HepG2 (cell line): ENCODE results near the gene MEG3. TPM values are rescaled to one million over a fixed set of nuclear protein-coding genes. Genes with fewer than 3 reads are reported as not detected.

Source experiments
- ATAC-seq: fragments of 200-7000 bp; cut with Tn5 transposase; 3 replicates; pipeline ENCODE4 v1.9.1; 2020; ENCODE audit warnings: mild to moderate bottlenecking, moderate library complexity
- BruUV-seq: library from RNA; stranded (reverse); fragments of 400-500 nt; replicated peaks from 2 replicates; lab custom pipeline; 2021; lab: Mats Ljungman, UMichigan
- CTCF ChIA-PET: fragments of 300-600 bp; formaldehyde crosslinking; extraction: SDS; loops from one replicate; lab custom pipeline; 2021; ENCODE audit warnings: low total read pairs, inconsistent platforms, low intra/inter-chr PET ratio; lab: Yijun Ruan, JAX
- POLR2A ChIA-PET: fragments of 350-600 bp; sonication (Branson Sonifier 250); formaldehyde crosslinking; loops from one replicate; lab custom pipeline; 2020; ENCODE audit warnings: antibody characterized with exemption, inconsistent platforms; lab: Yijun Ruan, JAX
- DNase-seq: peaks from one replicate; pipeline ENCODE4 v3.0.0-alpha.2; 2015; ENCODE audit warnings: low spot score
- FAIRE-seq: peaks from 3 replicates; lab custom pipeline; 2011; peaks lifted over from hg19 to GRCh38; lab: Jason Lieb, UNC
- H2AFZ ChIP-seq: one replicate; pipeline ENCODE4 v1.6.1; 2011; ENCODE audit warnings: low read length, inconsistent platforms
- H3K27ac ChIP-seq: fragments of 300-600 bp; 3 replicates; pipeline ENCODE4 v1.8.0; 2011; ENCODE audit warnings: mixed run types, mild to moderate bottlenecking, mixed read lengths, low read length, inconsistent platforms; ENCODE audit not compliant: insufficient read depth; ENCODE audit errors: extremely low read length
- H3K27me3 ChIP-seq, 2 experiments: fragments of 200-600 bp in 1 of 2; 2 replicates in 1 of 2; 3 replicates in 1 of 2; pipeline versions ENCODE4 v1.6.0 to v1.8.0; 2011; ENCODE audit warnings: low read length in 2 of 2, mild to moderate bottlenecking in 2 of 2, moderate library complexity in 2 of 2, inconsistent platforms in 1 of 2; ENCODE audit not compliant: insufficient read depth in 2 of 2, control insufficient read depth in 1 of 2
- H3K36me3 ChIP-seq, 2 experiments: fragments of 200-600 bp in 1 of 2; replicated peaks in 1 of 2; 2 replicates in 1 of 2; 3 replicates in 1 of 2; pipeline versions ENCODE4 v1.5.1 to v1.8.0; 2011; ENCODE audit warnings: low read length in 2 of 2, inconsistent platforms in 1 of 2; ENCODE audit not compliant: insufficient read depth in 2 of 2, control insufficient read depth in 1 of 2
- H3K4me1 ChIP-seq: 2 replicates; pipeline ENCODE4 v1.5.1; 2012; ENCODE audit warnings: low read length, inconsistent platforms; ENCODE audit not compliant: insufficient read depth
- H3K4me2 ChIP-seq: 2 replicates; pipeline ENCODE4 v1.6.0; 2011; ENCODE audit warnings: low read depth, low read length, inconsistent platforms
- H3K4me3 ChIP-seq, 3 experiments: fragments of 200-600 bp in 1 of 3; sonication (generic), shearing (Covaris generic) in 1 of 3; replicated peaks in 1 of 3; 2 replicates each; pipeline ENCODE4 v1.5.1; 2011 to 2016; ENCODE audit warnings: low read length in 3 of 3, inconsistent platforms in 2 of 3, low read depth in 2 of 3, mild to moderate bottlenecking in 2 of 3, control low read depth in 1 of 3, mixed read lengths in 1 of 3; ENCODE audit not compliant: insufficient read depth in 1 of 3
- H3K79me2 ChIP-seq: one replicate; pipeline ENCODE4 v1.6.1; 2011; ENCODE audit warnings: low read length, inconsistent platforms; ENCODE audit not compliant: insufficient read depth
- H3K9ac ChIP-seq: 2 replicates; pipeline ENCODE4 v1.6.0; 2011; ENCODE audit warnings: mild to moderate bottlenecking, low read depth, low read length, inconsistent platforms; ENCODE audit not compliant: insufficient read depth
- H3K9me3 ChIP-seq: 2 replicates; pipeline ENCODE4 v1.5.1; 2012; ENCODE audit warnings: mild to moderate bottlenecking, low read length
- H4K20me1 ChIP-seq: 2 replicates; pipeline ENCODE4 v1.6.0; 2011; ENCODE audit warnings: inconsistent platforms, mild to moderate bottlenecking, low read length, moderate library complexity; ENCODE audit not compliant: insufficient read depth
- CCDC6 ChIP-seq: sonication (generic); formaldehyde crosslinking; IDR thresholded peaks from 2 replicates; pipeline ENCODE4 v1.8.1; 2022; ENCODE audit warnings: mild to moderate bottlenecking, missing genetic modification reagents, moderate library complexity
- ISX ChIP-seq: sonication (generic); formaldehyde crosslinking; conservative IDR thresholded peaks from 2 replicates; pipeline ENCODE4 v1.5.0; 2020; ENCODE audit warnings: missing genetic modification reagents
- MED13 ChIP-seq: sonication (generic); formaldehyde crosslinking; IDR thresholded peaks from 2 replicates; pipeline ENCODE4 v1.5.0; 2020; ENCODE audit warnings: missing genetic modification reagents
- MYNN ChIP-seq: sonication (generic); formaldehyde crosslinking; IDR thresholded peaks from 2 replicates; pipeline ENCODE4 v1.4.0; 2020; ENCODE audit warnings: mild to moderate bottlenecking, low read depth, missing genetic modification reagents
- NFRKB ChIP-seq: fragments of 450-650 bp; IDR thresholded peaks from 2 replicates; pipeline ENCODE4 v1.6.1; 2017
- POLR2A ChIP-seq, 2 experiments: IDR thresholded peaks; 2 replicates each; pipeline ENCODE4 v1.6.1; 2011; ENCODE audit warnings: low read depth in 2 of 2, low read length in 2 of 2, mild to moderate bottlenecking in 1 of 2, moderate library complexity in 1 of 2; ENCODE audit not compliant: insufficient read depth in 1 of 2
- SUZ12 ChIP-seq: fragments of 150-350 bp; IDR thresholded peaks from 2 replicates; pipeline ENCODE4 v1.6.1; 2014; ENCODE audit warnings: low read depth, low read length
- SYNCRIP ChIP-seq: fragments of 200-400 bp; formaldehyde crosslinking; IDR thresholded peaks from 2 replicates; pipeline ENCODE4 v1.6.1; 2018; ENCODE audit warnings: mild to moderate bottlenecking, low read depth, low read length; ENCODE audit not compliant: insufficient read depth
- ZNF891 ChIP-seq: sonication (generic); formaldehyde crosslinking; IDR thresholded peaks from 2 replicates; pipeline ENCODE4 v1.5.0; 2020; ENCODE audit warnings: mild to moderate bottlenecking, missing genetic modification reagents
- WGBS: methylation state at CpG from one replicate; pipeline ENCODE4 v1.1.6; 2017; ENCODE audit warnings: low lambda C conversion rate; 5-methylcytosine and 5-hydroxymethylcytosine counted together
- in situ Hi-C: cut with HindIII; loops from 2 replicates; pipeline ENCODE4 v1.10.0; 2017; ENCODE audit warnings: low pct_unique_long_range_greater_than_20kb; ENCODE audit not compliant: extremely low pct_ligation_motif_present
- intact Hi-C: fragments of 100-400 bp; cut with micrococcal nuclease; formaldehyde crosslinking; loops from one replicate; pipeline ENCODE4 v1.10.0; 2022; ENCODE audit not compliant: unreplicated experiment
- polyA plus RNA-seq, 8 experiments: library from polyadenylated mRNA; depleted of rRNA in 3 of 8; stranded (reverse) in 7 of 8; unstranded in 1 of 8; fragments of >200 nt; fragmentation: Illumina TruSeq in 4 of 8; extraction: Trizol in 4 of 8; gene quantifications; 2 replicates each; pipeline versions ENCODE4 v1.2.1 to v1.2.3, GENCODE V29; 2011 to 2016; ENCODE audit warnings: low read depth in 4 of 8, missing spikeins in 1 of 8, mixed read lengths in 1 of 8; ENCODE audit not compliant: insufficient read depth in 1 of 8
- total RNA-seq, 5 experiments: library from RNA; depleted of rRNA; stranded (reverse); fragments of >200 nt; fragmentation: Illumina TruSeq; extraction: Trizol; gene quantifications; 2 replicates each; pipeline ENCODE4 v1.2.3, GENCODE V29; 2016; ENCODE audit warnings: low read depth in 1 of 5
- TF ChIP-seq, protein P1 (sequence below): sonication (generic); formaldehyde crosslinking; IDR thresholded peaks from 2 replicates; pipeline ENCODE4 v1.4.0; 2020; ENCODE audit warnings: mild to moderate bottlenecking, missing genetic modification reagents
- TF ChIP-seq, protein P2 (sequence below): sonication (generic); formaldehyde crosslinking; IDR thresholded peaks from 2 replicates; pipeline ENCODE4 v1.8.0; 2022; ENCODE audit warnings: mild to moderate bottlenecking, missing genetic modification reagents, moderate library complexity
- TF ChIP-seq, protein P3 (sequence below): sonication (generic); formaldehyde crosslinking; IDR thresholded peaks from 2 replicates; pipeline ENCODE4 v1.5.0; 2020; ENCODE audit warnings: mild to moderate bottlenecking, missing genetic modification reagents
- TF ChIP-seq, protein P4 (sequence below): sonication (generic); formaldehyde crosslinking; IDR thresholded peaks from 2 replicates; pipeline ENCODE4 v1.8.0; 2022; ENCODE audit warnings: low read depth, missing genetic modification reagents

Gene MEG3
- total and polyA plus RNA-seq, 2 of the 13 experiments (the other 11 are each of a cell fraction or from before 2014, with no cell fraction given): 0.17 TPM; not detected in 1

DNA sequence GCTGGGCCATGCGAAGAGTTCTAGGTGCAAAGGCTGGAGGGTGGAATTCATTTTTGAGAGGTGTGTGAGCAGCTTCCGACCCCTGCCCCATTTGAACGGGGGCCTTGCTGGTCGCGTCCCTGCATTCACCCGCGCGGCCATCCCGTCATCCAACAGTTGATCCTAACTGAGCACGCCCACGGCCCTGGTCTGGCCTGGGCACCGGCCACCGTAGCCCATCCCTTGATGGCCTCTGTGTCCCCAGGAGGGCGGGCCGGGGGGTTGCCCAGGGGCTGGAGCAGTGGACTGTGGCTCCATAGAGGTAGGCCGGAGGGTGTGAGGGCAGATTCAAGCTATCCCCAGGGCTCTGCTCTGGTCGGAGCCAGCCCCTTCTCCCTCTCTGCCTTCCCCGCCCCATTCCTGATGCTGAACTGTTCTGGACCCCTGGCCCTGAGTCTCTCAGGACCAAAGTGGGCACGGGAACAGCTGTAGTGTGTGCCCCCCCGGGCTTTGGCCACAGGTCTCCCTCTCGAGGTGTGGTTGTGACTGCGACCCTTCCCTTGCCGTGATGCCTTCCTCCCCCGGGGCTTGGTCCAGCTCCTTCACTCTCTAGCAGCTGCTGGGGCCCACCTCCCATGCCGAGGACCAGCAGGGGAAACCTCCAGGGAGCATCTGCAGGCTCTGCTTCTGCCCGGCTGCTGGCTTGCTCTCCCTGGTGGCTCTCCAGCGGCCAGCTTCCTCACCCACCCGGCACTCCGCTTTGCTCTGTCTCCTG lies 9.1 kb downstream of the MEG3 start:
- DNase-seq: no peak
- Histone ChIP-seq H3K36me3 (no peaks in the 10 kb centered on the region), H3K79me2 (no peaks in the 10 kb centered on the region), H3K27me3 (no peaks in the 10 kb centered on the region), H3K4me3 (no peak overlapping the region), H3K27ac (no peak overlapping the region), H3K4me1 (peaks cover 54% of the 10 kb centered on the region), H3K9me3 (no peaks in the 10 kb centered on the region), H3K9ac (no peak overlapping the region), H4K20me1 (no peaks in the 10 kb centered on the region), H3K4me2 (no peak overlapping the region), H2AFZ (no peak overlapping the region)
- 40% methylated on average over 3 of the region's 29 CpGs for WGBS
- TF ChIP-seq SYNCRIP (no peak), SUZ12 (no peak), ZNF891 (CRISPR knock-in tag) (no peak), POLR2A (IDR thresholded peaks at IDR 0.05; ENCODE audit: insufficient read depth in 1 of 2, low read depth in 2 of 2, low read length in 2 of 2) (no peak), ISX (CRISPR knock-in tag) (no peak), MED13 (CRISPR knock-in tag) (no peak), CCDC6 (CRISPR knock-in tag) (no peak), MYNN (CRISPR knock-in tag) (no peak), NFRKB (no peak)
- TF ChIP-seq, protein P1, sequence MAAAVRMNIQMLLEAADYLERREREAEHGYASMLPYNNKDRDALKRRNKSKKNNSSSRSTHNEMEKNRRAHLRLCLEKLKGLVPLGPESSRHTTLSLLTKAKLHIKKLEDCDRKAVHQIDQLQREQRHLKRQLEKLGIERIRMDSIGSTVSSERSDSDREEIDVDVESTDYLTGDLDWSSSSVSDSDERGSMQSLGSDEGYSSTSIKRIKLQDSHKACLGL (CRISPR knock-in tag): no peak
- TF ChIP-seq, protein P2, sequence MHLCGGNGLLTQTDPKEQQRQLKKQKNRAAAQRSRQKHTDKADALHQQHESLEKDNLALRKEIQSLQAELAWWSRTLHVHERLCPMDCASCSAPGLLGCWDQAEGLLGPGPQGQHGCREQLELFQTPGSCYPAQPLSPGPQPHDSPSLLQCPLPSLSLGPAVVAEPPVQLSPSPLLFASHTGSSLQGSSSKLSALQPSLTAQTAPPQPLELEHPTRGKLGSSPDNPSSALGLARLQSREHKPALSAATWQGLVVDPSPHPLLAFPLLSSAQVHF: no peak
- TF ChIP-seq, protein P3, sequence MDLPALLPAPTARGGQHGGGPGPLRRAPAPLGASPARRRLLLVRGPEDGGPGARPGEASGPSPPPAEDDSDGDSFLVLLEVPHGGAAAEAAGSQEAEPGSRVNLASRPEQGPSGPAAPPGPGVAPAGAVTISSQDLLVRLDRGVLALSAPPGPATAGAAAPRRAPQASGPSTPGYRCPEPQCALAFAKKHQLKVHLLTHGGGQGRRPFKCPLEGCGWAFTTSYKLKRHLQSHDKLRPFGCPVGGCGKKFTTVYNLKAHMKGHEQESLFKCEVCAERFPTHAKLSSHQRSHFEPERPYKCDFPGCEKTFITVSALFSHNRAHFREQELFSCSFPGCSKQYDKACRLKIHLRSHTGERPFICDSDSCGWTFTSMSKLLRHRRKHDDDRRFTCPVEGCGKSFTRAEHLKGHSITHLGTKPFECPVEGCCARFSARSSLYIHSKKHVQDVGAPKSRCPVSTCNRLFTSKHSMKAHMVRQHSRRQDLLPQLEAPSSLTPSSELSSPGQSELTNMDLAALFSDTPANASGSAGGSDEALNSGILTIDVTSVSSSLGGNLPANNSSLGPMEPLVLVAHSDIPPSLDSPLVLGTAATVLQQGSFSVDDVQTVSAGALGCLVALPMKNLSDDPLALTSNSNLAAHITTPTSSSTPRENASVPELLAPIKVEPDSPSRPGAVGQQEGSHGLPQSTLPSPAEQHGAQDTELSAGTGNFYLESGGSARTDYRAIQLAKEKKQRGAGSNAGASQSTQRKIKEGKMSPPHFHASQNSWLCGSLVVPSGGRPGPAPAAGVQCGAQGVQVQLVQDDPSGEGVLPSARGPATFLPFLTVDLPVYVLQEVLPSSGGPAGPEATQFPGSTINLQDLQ (CRISPR knock-in tag): no peak
- TF ChIP-seq, protein P4, sequence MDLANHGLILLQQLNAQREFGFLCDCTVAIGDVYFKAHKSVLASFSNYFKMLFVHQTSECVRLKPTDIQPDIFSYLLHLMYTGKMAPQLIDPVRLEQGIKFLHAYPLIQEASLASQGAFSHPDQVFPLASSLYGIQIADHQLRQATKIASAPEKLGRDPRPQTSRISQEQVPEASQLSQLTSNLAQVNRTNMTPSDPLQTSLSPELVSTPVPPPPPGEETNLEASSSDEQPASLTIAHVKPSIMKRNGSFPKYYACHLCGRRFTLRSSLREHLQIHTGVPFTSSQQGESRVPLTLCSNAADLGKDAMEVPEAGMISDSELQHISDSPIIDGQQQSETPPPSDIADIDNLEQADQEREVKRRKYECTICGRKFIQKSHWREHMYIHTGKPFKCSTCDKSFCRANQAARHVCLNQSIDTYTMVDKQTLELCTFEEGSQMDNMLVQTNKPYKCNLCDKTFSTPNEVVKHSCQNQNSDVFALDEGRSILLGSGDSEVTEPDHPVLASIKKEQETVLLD (CRISPR knock-in tag): no peak
- ChIA-PET POLR2A (interaction anchor here (1.2 kb wide), 1 partner anchor 14 kb away, joined by 3 read pairs; no protein-coding TSS in a partner anchor), CTCF (no interaction called here)
- intact Hi-C loops: no loop called here
- no peak for ATAC-seq
- no TSS peak for BruUV-seq
- in situ Hi-C loops: no loop called here
- FAIRE-seq: no peak
